ENCODE data around the gene NEDD4.

The NEDD4 gene

DNA sequence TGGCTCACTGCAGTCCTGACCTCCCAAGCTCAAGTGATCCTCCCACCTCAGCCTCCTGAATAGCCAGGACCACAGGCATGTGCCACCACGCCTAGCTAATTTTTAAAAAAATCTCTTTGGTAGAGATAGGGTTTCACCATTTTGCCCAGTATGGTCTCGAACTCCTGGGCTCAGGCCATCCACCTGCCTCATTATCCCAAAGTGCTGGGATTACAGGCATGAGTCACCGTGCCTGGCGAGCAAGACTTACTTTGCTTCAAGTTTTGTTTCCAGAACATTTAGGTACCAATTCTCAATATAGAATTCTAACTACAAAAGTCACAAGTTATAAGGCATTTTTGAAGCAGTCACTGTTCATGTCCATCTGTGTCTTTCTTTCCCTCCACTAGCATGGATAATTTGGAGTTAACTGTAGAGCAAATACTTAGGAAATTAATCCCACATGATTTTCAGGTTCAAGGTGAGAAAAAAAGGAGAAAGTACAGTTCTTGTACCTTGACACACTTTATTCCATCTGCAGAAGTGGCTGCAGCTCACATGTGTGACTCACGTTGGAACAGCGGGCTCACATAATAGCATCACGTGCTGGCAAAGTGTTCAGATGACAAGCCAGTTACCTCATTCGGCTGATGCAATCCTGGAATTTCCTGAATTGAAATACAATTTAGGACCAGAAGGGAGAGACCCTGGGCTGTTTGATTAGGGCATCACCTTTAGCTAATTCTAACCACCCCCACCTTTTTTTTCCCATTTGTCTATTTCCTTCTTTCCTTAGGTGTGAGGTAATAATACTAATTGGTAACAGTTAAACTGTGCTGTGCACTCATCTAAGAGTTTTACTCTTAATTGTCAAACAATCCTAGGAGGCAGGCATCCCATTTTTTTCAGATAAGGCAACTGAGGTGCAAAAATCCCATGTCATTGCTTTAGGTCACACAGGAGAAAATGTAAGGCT, 46.9 kb upstream of the NEDD4 start:
- TF ChIP-seq EZH2phosphoT487 (IDR thresholded peaks at IDR 0.05; ENCODE audit: borderline replicate concordance, low read length), result no peak
- no peak for TF ChIP-seq CTCF (IDR thresholded peaks at IDR 0.05; ENCODE audit: low read depth, low read length, poor library complexity, severe bottlenecking)
- Histone ChIP-seq H3K9me3 (ENCODE audit: control insufficient read depth, insufficient read depth, low read length) (peaks cover 12% of the 10 kb centered on the region; the same call in 1 of the 2 replicates), H3K9me2 (replicated peaks; ENCODE audit: control insufficient read depth, low read length) (no peaks in the 10 kb centered on the region), H3K27ac (ENCODE audit: low read depth, low read length) (no peak overlapping the region), H3F3A (ENCODE audit: control insufficient read depth, insufficient read depth) (no peaks in the 10 kb centered on the region), H3K4me2 (ENCODE audit: low read length) (no peak overlapping the region), H3K79me2 (ENCODE audit: control insufficient read depth, low read length) (no peaks in the 10 kb centered on the region), H3K36me3 (ENCODE audit: control insufficient read depth, low read length) (no peaks in the 10 kb centered on the region), H4K20me1 (ENCODE audit: control insufficient read depth, insufficient read depth, low read depth, low read length) (no peaks in the 10 kb centered on the region), H3K27me3 (ENCODE audit: control insufficient read depth, low read length) (no peaks in the 10 kb centered on the region), H3K4me1 (ENCODE audit: control insufficient read depth, low read length) (no peaks in the 10 kb centered on the region), H3K4me3 (ENCODE audit: low read length) (no peak overlapping the region)

DNA sequence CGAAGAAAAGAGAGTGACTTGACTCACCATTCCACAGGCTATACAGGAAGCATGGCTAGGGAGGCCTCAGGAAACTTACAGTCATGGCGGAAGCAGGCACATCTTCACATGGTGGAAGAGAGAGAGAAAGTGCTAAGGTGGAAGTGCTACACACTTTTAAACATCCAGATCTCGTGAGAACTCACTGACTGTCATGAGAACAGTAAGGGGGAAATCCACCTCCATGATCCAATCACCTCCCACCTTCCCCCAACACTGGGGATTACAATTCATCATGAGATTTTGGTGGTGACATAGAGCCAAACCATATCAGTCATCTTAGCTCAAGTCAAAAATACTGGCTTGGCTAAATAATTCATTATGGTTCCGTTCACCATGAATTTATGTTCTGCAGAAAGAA, 45.3 kb upstream of the NEDD4 start:
- Histone ChIP-seq H3K4me3 (ENCODE audit: low read length) (no peak overlapping the region), H3K79me2 (ENCODE audit: control insufficient read depth, low read length) (no peaks in the 10 kb centered on the region), H3K9me3 (ENCODE audit: control insufficient read depth, insufficient read depth, low read length) (peaks cover 6% of the 10 kb centered on the region; the same call in 1 of the 2 replicates), H3K27ac (ENCODE audit: low read depth, low read length) (no peak overlapping the region), H3K9me2 (replicated peaks; ENCODE audit: control insufficient read depth, low read length) (no peaks in the 10 kb centered on the region), H3K4me2 (ENCODE audit: low read length) (no peak overlapping the region), H4K20me1 (ENCODE audit: control insufficient read depth, insufficient read depth, low read depth, low read length) (no peaks in the 10 kb centered on the region), H3K27me3 (ENCODE audit: control insufficient read depth, low read length) (no peaks in the 10 kb centered on the region), H3K4me1 (ENCODE audit: control insufficient read depth, low read length) (no peaks in the 10 kb centered on the region), H3K36me3 (ENCODE audit: control insufficient read depth, low read length) (no peaks in the 10 kb centered on the region), H3F3A (ENCODE audit: control insufficient read depth, insufficient read depth) (no peaks in the 10 kb centered on the region)
- no peak for TF ChIP-seq EZH2phosphoT487 (IDR thresholded peaks at IDR 0.05; ENCODE audit: borderline replicate concordance, low read length)
- TF ChIP-seq CTCF (IDR thresholded peaks at IDR 0.05; ENCODE audit: low read depth, low read length, poor library complexity, severe bottlenecking), result no peak

GRCh38 chr15:56038015-56038414, 44.6 kb upstream of the NEDD4 start:
- Histone ChIP-seq H3K9me2 (replicated peaks; ENCODE audit: control insufficient read depth, low read length) (no peaks in the 10 kb centered on the region), H3F3A (ENCODE audit: control insufficient read depth, insufficient read depth) (no peaks in the 10 kb centered on the region), H3K4me1 (ENCODE audit: control insufficient read depth, low read length) (no peaks in the 10 kb centered on the region), H3K27me3 (ENCODE audit: control insufficient read depth, low read length) (no peaks in the 10 kb centered on the region), H4K20me1 (ENCODE audit: control insufficient read depth, insufficient read depth, low read depth, low read length) (no peaks in the 10 kb centered on the region), H3K4me3 (ENCODE audit: low read length) (no peak overlapping the region), H3K4me2 (ENCODE audit: low read length) (no peak overlapping the region), H3K79me2 (ENCODE audit: control insufficient read depth, low read length) (no peaks in the 10 kb centered on the region), H3K36me3 (ENCODE audit: control insufficient read depth, low read length) (no peaks in the 10 kb centered on the region), H3K27ac (ENCODE audit: low read depth, low read length) (no peak overlapping the region), H3K9me3 (ENCODE audit: control insufficient read depth, insufficient read depth, low read length) (0 out of 2 replicates have a peak, but pooled peaks cover 3% of the 10 kb centered on the region)
- TF ChIP-seq CTCF (IDR thresholded peaks at IDR 0.05; ENCODE audit: low read depth, low read length, poor library complexity, severe bottlenecking), result no peak
- TF ChIP-seq EZH2phosphoT487 (IDR thresholded peaks at IDR 0.05; ENCODE audit: borderline replicate concordance, low read length), result no peak
